OCI-LY3 (cell line): ENCODE data around the gene SBSN.

ENCODE experiments used
- CTCF ChIP-seq: fragments of 200-600, 300-600 bp; sonication (generic); IDR thresholded peaks from 2 replicates; pipeline ENCODE4 v1.5.1; 2014; ENCODE audit warnings: antibody characterized with exemption, low read length, low read depth
- EZH2phosphoT487 ChIP-seq: fragments of 200-600 bp; shearing (Covaris generic); IDR thresholded peaks from 2 replicates; pipeline ENCODE4 v1.6.1; 2018; ENCODE audit warnings: antibody characterized with exemption, mixed run types, low read depth

GRCh38 chr19:35497406-35497805 is 30.7 kb downstream of the SBSN start:
- TF ChIP-seq CTCF = no peak
- no peak for TF ChIP-seq EZH2phosphoT487
